Ectodermal cell (in vitro differentiated cells): ENCODE data around the gene PTPRG.

ENCODE experiments used
- H3K27ac ChIP-seq: 2 replicates; pipeline ENCODE4 v1.7.0; 2013; ENCODE audit warnings: mild to moderate bottlenecking, low read depth, low read length; ENCODE audit not compliant: insufficient read depth, poor library complexity, severe bottlenecking
- H3K27me3 ChIP-seq: 2 replicates; pipeline ENCODE4 v1.7.0; 2013; ENCODE audit warnings: mild to moderate bottlenecking, low read length; ENCODE audit not compliant: insufficient read depth, control insufficient read depth, poor library complexity, severe bottlenecking
- H3K36me3 ChIP-seq: one replicate; pipeline ENCODE4 v1.7.0; 2013; ENCODE audit warnings: low read length; ENCODE audit not compliant: control insufficient read depth, insufficient read depth
- H3K4me1 ChIP-seq: one replicate; pipeline ENCODE4 v1.7.0; 2013; ENCODE audit warnings: low read length; ENCODE audit not compliant: control insufficient read depth, insufficient read depth
- H3K4me3 ChIP-seq: 2 replicates; pipeline ENCODE4 v1.7.0; 2013; ENCODE audit warnings: low read depth, low read length, control low read depth; ENCODE audit not compliant: insufficient read depth
- H3K9me3 ChIP-seq: 2 replicates; pipeline ENCODE4 v1.7.0; 2013; ENCODE audit warnings: mild to moderate bottlenecking, low read length, moderate library complexity; ENCODE audit not compliant: control insufficient read depth
- WGBS, 2 experiments: methylation state at CpG; one replicate each; pipeline ENCODE4 v1.1.7; 2013; ENCODE audit warnings: missing lambda C conversion rate in 2 of 2; 5-methylcytosine and 5-hydroxymethylcytosine counted together

The PTPRG gene

DNA sequence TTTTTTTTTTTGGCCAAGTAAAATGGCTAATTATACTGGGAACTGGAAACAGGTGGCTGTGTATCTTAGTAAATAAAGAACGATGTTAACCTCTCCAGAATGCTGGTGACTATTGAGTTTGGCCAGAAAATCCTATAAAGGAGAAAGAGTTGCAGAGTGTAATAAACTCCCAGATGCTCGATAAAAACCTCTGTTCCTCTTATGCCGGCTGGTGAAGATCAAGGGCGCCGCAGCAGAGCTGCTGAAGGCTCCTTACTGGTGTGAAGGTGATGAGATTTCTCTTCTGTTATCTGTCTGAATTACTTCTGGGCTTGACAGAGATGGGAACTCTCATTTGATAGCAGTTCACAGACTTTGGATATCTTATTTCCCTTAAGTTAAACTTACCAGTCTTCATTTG lies 104.6 kb downstream of the PTPRG start:
- no peaks in the 10 kb centered on the region for H3K27me3 ChIP-seq
- 96 to 99% methylated on average over 5 of the region's 5 CpGs for WGBS, 2 experiments
- no peak overlapping the region for H3K4me3 ChIP-seq
- H3K36me3 ChIP-seq: peaks cover 5% of the 10 kb centered on the region
- no peaks in the 10 kb centered on the region for H3K9me3 ChIP-seq
- H3K27ac ChIP-seq: no peak overlapping the region
- peaks cover 8% of the 10 kb centered on the region for H3K4me1 ChIP-seq

- H3K9me3 ChIP-seq: no peaks in the 10 kb centered on the region
- no peak overlapping the region for H3K4me3 ChIP-seq
- H3K27me3 ChIP-seq: no peaks in the 10 kb centered on the region
- 95 to 98% methylated on average over 5 to 6 of the region's 6 CpGs for WGBS, 2 experiments
- no peak overlapping the region for H3K27ac ChIP-seq
- H3K36me3 ChIP-seq: peaks cover 5% of the 10 kb centered on the region
- peaks cover 8% of the 10 kb centered on the region for H3K4me1 ChIP-seq
These were observed 105.4 kb downstream of the PTPRG start for GRCh38 chr3:61666615-61667330.

DNA sequence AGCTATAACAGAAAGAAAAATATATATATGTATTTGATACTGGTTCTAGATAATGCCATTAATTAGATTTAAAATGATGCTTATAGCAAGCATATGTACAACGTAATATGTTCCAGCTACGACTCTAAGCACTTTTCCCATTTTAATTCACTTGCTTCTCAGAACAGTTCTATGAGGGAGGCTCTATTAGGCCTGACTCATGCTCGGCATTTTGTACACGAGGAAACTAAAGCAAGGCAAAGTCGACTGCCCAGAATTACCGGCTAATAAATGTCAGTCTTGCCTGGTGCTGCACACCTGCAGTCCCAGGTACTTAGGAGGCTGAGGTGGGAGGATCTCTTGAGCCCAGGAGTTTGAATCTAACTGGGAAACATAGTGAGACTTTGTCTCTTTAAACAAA lies 106.0 kb downstream of the PTPRG start:
- H3K27ac ChIP-seq: no peak overlapping the region
- 87 to 92% methylated on average over 6 of the region's 6 CpGs for WGBS, 2 experiments
- no peaks in the 10 kb centered on the region for H3K27me3 ChIP-seq
- H3K9me3 ChIP-seq: no peaks in the 10 kb centered on the region
- H3K4me1 ChIP-seq: peaks cover 8% of the 10 kb centered on the region
- H3K4me3 ChIP-seq: no peak overlapping the region
- peaks cover 5% of the 10 kb centered on the region for H3K36me3 ChIP-seq

DNA sequence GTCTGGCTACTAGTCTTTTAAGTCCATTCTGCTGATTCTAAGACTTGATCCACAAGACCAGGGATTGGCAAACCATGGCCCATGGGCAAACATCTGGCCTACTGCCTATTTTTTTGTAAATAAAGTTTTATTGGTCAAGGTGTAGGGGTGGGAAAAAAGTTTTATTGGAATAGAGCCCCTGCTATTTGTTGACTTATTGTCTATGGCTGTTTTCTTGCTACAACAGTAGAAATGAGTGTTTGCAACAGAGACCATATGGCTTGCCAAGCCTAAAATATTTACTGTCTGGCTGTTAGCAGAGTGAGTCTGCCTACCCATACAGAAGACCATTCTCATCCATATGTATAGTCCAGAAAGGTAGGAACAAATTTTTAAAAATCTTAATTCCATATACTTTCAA lies 106.4 kb downstream of the PTPRG start:
- Histone ChIP-seq H3K36me3 (peaks cover 5% of the 10 kb centered on the region), H3K9me3 (no peaks in the 10 kb centered on the region), H3K27me3 (no peaks in the 10 kb centered on the region), H3K4me1 (peaks cover 8% of the 10 kb centered on the region), H3K27ac (no peak overlapping the region), H3K4me3 (no peak overlapping the region)

DNA sequence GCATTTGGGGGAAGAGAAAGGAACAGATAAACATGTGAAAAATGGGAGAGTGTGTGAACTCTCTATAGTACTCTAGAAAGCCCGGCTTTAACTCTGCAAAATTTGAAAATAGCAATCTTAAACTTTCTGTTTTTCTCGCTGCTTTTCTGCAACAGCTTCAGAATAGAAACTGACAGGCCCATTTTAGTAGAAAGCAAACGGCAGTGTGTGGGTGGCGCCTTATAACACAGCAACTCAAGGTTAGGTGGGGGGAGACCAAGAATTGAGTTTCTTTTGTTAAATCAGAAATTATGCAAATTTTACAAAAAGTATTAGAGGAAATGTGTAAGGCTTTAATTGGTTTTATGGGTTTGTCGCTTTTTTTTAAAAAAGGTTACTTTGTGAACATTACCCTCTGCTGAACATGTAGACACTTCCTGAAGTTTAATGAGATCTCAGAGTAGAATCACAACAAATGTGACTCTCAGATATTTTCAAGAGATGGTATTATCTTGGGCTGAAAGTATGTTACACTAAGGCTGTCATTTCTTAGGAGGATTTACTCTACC lies 107.0 kb downstream of the PTPRG start:
- Histone ChIP-seq H3K4me1 (peaks cover 8% of the 10 kb centered on the region), H3K27me3 (no peaks in the 10 kb centered on the region), H3K4me3 (no peak overlapping the region), H3K9me3 (no peaks in the 10 kb centered on the region), H3K27ac (no peak overlapping the region), H3K36me3 (peaks cover 5% of the 10 kb centered on the region)
- 73 to 80% methylated on average over 5 of the region's 5 CpGs for WGBS, 2 experiments

DNA sequence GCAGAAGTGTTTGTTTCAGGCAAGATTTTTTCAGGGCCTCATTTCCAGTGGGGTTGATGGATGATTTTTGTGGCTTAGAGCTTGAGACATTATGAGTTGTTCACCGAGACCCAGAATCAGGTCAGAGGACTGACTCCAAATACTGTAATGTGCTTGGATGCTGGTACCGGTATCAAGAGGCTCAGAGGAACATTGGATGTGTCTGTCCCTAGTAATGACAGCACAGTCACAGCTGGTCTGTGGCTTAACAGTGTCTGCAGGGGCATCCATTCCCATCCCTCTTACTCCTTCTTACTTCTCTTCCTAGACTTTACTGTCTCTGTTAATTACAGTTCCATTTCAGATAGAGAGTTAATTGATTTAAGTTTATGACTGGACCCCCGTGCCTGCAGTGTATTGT lies 107.8 kb downstream of the PTPRG start:
- H3K27me3 ChIP-seq: no peaks in the 10 kb centered on the region
- H3K4me1 ChIP-seq: peaks cover 8% of the 10 kb centered on the region
- no peak overlapping the region for H3K4me3 ChIP-seq
- peaks cover 5% of the 10 kb centered on the region for H3K36me3 ChIP-seq
- no peak overlapping the region for H3K27ac ChIP-seq
- no peaks in the 10 kb centered on the region for H3K9me3 ChIP-seq
- 88 to 91% methylated on average over 3 of the region's 3 CpGs for WGBS, 2 experiments

DNA sequence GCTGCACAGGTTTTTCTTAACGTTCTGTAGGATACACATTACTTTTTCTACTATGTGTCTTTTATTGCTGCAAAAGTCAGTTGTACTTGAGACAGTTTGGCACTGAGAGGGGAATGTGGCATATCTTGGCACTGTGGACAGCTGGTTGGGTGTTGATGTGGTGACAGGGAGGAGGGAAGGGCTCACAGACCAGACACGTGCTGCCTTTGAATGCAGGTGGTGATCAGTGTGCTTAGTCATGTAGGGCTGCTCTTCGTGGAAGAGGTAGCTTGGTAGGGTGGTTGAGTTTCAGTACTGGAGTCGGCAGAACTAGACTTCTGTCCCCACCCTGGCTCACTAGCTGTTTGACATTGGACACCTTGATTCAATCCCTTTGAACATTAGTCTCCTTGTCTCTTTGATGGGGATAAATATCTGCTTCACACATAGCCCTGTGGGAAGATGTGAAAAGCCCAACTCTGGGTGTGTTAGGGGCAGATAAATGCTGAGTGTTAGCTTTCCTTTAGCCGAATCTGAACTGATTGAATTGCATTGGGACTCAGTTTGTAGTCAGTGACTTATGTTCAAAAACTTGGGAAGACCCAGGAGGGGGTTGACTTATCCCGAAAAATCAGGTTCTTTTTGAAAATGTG lies 108.4 kb downstream of the PTPRG start:
- H3K27me3 ChIP-seq: no peaks in the 10 kb centered on the region
- H3K4me1 ChIP-seq: peaks cover 8% of the 10 kb centered on the region
- 74 to 83% methylated on average over 5 to 6 of the region's 6 CpGs for WGBS, 2 experiments
- peaks cover 5% of the 10 kb centered on the region for H3K36me3 ChIP-seq
- no peaks in the 10 kb centered on the region for H3K9me3 ChIP-seq
- no peak overlapping the region for H3K27ac ChIP-seq
- H3K4me3 ChIP-seq: no peak overlapping the region

GRCh38 chr3:61673651-61674050 lies 112.3 kb downstream of the PTPRG start:
- H3K4me1 ChIP-seq: peaks cover 14% of the 10 kb centered on the region
- peaks cover 5% of the 10 kb centered on the region for H3K36me3 ChIP-seq

DNA sequence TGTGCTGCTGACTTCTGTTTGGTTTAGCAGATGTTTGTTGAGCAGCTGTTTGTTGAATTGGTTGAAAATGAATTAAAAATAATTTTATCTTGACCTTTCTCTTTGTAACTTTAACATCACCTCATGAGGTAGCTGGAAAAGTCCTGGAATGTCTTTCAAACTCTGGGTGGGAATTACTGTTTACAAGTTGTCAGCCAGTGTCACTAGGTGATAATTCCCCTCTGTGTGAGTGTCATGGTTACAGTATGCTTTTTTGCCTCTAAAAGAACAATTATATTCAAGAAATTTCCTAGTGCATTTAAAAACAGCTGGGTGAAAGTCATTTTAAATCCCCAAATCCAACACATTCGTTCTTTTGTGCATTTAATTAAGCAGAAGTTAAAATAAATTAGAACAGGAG lies 113.2 kb downstream of the PTPRG start:
- H3K9me3 ChIP-seq: no peaks in the 10 kb centered on the region
- H3K27ac ChIP-seq: no peak overlapping the region
- peaks cover 5% of the 10 kb centered on the region for H3K36me3 ChIP-seq
- H3K27me3 ChIP-seq: no peaks in the 10 kb centered on the region
- H3K4me3 ChIP-seq: no peak overlapping the region
- whole genome bisulfite sequencing, 2 experiments: 75 to 83% methylated on average over 1 of the region's 1 CpG
- peaks cover 8% of the 10 kb centered on the region for H3K4me1 ChIP-seq

More at GRCh38 chr3:61673651-61674050, 112.3 kb downstream of the PTPRG start:
- Histone ChIP-seq H3K27me3 (no peaks in the 10 kb centered on the region), H3K4me3 (no peak overlapping the region), H3K9me3 (no peaks in the 10 kb centered on the region), H3K27ac (no peak overlapping the region)
- 91 to 94% methylated on average over 2 to 3 of the region's 3 CpGs for WGBS, 2 experiments

GRCh38 chr3:61679026-61679425 lies 117.7 kb downstream of the PTPRG start:
- Histone ChIP-seq H3K9me3 (no peaks in the 10 kb centered on the region), H3K27me3 (no peaks in the 10 kb centered on the region), H3K27ac (no peak overlapping the region), H3K4me3 (no peak overlapping the region), H3K4me1 (peaks cover 24% of the 10 kb centered on the region), H3K36me3 (no peaks in the 10 kb centered on the region)
- WGBS, 2 experiments: 94 to 95% methylated on average over 4 of the region's 4 CpGs
